HG03045 (cell line): ENCODE results near the gene AMACR.
"Not testable (repeated sequence)": the region's sequence is repeated elsewhere in the genome, so short reads cannot be mapped to it uniquely, and the experiment has no call there.

Experiments used
- ATAC-seq: cut with Tn5 transposase; IDR thresholded peaks from one replicate; pipeline ENCODE4 v1.9.1; 2021; ENCODE audit warnings: mild to moderate bottlenecking, moderate library complexity; ENCODE audit not compliant: unreplicated experiment

The AMACR gene

DNA sequence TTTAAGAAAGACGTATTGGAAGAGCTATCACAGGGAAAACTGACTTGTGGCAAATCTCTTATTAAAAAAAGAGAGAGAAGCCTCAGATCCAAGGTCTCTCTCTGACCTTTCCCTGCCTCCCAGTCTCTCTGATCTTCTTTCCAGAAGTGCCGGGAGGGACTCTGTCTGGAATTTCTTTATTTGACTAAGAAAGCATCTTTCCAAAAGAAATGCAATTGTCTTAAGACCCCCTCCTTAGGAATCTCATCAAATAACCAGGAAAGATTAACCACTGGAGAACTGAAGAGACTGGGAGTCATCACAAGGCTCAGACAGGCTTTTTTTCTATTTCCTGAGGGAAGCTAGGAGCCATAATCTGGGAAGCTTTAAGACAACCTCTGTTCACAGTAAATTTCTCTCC lies 30.5 kb upstream of the AMACR start:
- ATAC-seq: no peak

DNA sequence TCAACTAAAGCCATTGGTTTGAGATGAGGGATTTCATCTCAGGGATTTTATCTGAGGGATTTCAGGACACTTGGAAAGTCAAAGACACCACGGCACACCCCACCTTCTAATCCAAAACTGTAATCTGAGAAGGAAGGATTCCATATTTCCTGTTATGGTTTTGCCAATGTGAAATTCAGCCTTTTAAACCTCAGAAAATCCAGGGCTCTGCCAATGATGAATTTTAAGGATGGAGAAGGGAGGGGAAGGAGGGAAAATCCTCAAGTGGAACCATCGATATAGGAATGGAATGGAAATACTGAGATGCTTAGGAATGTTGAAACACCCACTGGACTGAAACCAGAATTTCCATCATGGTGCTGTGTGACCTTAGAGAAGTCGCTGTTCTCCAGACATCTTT lies 29.9 kb upstream of the AMACR start:
- no peak for ATAC-seq

DNA sequence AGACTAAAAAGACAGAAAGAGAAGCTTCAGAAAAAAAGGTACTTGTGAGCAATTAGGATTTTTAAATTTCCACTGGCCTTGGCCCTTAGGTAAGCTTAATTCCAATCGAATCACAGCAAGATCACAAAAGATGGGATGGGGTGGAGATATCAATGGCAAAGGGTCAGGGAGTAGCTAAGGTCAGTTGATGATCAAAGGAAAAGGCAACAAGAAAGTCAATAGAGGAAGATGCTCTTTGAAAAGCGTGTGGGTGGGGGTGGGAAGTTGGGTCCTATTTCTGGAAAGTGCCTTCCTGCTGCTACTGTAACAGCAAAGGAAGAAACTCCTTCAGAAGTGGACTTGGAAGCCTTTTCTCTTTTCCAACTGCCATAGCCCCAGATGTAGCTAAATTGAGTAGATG lies 27.9 kb upstream of the AMACR start:
- no peak for ATAC-seq

DNA sequence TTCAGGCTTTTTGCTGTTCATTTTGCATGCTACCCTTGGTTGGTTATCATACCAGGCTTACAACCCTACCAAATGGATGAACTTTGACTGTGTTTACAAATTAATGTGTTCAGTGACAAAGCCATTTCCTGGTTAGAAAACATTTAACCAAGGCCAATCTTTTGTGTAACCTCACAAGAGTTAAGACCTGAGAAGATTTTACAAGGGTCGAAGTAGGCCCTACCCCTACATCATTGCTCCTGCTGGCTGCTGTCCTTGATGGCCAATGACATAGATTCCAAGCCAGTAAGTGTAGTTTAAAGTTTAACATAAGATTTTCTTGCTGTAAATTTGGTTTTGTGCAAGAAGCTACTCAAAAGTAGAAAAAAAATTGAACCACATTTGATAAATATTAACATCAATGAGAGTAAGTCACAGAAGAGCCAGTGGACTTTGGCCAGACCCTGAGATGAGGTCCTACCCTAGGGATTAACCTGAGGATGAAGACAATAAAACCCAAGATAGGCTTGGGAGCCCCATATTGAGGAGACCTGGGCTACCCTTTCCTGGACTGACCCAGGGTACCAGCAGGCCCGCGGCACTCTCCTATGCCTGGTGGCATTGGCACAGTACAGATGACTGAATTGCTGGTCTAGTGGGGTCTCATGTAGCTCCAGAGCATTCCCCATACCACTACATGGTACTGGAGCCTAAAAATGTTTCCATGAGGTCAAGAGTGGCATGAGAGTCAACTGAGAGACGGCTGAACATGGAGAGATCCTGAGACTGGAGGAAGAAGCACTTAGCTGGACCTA lies 26.9 kb upstream of the AMACR start:
- no peak for ATAC-seq

DNA sequence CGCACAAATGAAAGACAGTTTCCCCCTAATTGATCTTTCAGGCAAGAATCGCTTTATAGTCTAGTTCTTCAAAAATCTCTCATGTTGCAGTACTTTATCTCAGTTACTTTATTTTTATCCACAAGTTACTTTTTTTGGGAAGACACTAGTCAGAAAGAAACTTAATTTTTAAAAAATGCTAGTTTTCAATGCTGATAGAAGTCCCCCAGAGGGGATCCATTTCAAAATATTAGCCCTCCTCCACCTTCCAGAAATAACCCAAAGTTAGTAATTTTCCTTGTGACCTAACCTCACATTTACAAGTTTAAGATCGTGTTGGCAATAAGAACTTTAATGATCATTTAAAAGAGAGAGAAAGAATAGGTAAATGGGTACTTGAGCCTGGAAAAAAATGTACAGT lies 24.1 kb upstream of the AMACR start:
- no peak for ATAC-seq

DNA sequence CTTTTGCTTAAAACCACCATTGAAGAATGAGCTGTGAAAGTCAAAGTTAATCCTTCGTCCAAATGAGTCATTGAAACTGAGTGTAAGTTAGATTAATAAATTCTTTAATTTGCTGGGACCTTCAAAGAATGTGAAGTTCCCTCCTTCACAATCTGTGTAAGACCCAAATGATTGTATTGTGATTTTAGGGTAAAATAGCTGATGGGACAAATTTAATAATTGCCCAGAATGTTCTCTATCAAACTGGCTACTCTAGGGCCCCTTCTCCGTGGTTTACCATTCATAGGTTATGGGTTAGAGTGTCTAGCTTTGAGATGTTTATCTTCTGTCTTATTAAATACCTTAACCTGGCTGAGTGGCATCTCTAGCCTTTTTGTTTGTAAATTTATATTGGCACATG lies 23.3 kb upstream of the AMACR start:
- no peak for ATAC-seq

DNA sequence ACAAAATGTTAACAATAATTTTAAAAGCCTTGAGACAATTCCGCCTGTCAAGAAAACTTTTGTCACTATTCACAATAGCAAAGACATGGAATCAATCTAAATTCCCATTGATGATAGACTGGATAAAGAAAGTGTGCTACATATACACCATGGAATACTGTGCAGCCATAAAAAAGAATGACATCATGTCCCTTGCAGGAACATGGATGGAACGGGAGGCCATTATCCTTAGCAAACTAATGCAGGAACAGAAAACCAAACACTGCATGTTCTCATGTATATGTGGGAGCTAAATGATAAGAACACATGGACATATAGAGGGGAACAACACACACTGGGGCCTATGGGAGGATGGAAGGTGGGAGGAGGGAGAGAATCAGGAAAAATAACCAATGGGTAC lies 22.7 kb upstream of the AMACR start:
- ATAC-seq: not testable (repeated sequence)

DNA sequence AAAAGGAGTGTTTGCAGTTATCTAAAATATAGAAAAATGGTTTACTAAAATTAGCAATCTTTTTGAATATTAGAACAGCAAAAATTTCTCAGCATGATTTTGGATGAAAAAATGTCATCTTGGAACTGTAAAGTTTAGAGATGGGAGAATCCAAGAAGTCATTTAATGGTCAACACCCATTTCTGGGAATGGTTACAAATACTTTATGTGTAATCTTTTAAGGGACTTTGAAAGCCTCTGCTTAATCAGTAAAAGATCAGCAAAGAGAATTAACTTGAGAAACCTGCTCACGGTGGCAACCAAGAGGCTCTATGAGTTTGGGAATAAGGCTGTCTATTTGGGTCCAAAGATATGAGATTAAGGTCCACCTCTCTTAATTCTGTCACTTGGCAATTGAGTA lies 22.2 kb upstream of the AMACR start:
- no peak for ATAC-seq

DNA sequence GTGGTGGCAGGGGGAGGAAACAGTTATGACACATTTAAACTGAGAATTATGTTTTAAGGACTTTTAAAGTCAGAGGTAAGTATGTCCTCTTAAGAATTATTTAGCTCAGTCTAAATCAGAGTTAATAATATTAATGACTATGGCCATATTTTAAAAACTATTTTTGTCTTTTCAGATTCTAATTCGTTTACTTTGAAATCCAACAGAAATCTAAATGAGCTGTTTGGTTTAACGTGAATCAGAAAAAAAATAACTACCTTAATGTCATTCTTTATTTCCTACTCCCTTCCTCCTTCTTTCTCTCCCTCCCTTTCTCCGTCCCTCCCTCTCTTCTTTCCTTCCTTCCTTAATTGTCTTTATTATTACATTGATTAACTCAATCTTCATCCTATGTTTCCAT lies 20.5 kb upstream of the AMACR start:
- no peak for ATAC-seq

DNA sequence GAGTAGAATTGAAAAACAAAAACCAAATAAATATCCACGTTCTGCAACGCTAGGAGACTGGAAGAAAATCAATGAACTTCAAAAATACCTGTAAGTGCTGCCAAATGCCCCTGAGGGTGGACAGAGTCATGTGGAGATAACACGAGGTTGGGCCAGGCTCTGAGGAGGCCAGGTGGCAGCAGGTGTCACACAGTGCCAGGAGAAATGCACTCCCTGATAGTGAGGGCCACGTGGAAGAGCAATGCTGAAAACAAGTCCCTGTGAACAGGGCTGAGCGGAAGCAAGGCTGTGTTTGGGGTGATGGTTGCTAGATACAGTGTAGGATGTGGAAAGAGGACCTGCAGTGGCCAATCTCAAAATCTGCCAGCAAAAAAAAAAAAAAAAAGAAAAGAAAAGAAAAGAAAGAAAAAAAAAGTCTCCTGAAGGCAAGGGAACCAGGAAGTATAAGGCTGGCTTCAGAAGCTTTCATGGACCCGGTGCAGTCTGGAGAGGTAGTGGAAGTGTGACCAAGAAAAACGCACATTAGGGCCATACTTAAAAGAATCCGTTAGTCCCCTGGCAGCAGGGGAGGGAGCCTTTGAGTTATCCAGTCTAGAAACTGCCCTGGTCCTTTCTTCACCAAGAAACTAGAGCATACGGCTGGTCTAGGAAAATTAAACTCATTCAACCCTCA lies 18.4 kb upstream of the AMACR start:
- no peak for ATAC-seq

DNA sequence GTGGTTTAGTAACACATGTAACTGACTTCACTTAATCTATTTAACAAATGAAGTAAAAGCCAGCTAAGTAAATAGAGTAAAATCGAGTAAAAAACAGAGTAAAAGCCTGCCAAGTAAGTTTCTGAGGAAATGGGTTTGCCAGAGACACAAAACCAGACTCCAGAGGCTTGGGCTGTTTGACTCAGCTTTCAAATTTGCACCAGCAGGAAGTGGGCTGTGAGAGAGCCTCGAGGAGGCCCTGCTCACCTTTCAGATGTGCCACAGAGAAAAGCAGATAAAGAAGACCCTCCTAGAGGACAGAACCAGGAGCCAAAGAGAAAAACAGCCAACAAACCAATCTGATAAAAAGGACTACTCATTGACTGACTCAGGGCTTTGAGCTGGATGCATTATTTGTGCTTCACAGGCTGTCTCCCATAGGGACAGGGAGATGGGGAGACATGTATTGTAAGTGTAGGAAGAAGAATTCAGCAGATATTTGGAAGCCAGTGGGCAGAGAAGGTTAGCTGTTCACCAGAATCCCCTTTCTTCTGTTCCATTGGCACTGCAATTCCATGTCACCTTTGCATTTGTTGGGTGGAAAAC lies 14.4 kb upstream of the AMACR start:
- peak; percentile 69 for ATAC-seq

DNA sequence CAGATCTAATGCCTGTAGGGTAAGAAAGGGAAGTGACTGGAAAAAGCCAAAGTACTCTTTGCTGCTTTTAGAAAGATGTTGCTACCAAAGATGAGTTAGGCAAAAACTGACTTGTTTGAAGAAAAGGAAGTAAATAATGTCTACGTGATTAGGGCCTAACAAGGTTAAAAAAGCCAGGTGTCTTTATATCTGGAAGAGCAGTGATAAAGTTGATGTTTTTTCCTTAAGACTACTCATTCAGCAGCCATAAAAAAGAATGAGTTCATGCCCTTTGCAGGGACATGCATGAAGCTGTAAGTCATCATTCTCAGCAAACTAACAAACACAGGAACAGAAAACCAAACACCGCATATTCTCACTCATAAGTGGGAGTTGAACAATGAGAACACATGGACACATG lies 13.5 kb upstream of the AMACR start:
- ATAC-seq: no peak

DNA sequence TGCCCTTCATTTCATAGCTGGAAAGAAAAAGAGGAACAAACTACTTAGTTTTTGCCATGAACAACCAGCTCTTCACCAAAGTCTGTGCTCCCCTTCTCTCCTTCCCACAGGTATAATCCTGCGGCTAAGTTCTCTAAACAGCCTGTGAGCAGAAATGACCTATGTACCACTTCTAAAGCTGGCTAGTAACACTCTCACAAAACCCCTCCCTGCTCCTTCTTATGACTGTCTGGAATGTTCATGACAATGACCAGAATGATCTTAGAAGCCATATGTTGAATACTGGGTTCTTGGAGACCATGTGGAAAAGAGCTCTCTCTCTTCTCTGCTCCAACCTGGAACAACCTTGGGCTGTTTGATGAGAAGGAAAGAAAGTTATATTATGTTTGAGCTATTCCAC lies 12.9 kb upstream of the AMACR start:
- ATAC-seq: no peak

DNA sequence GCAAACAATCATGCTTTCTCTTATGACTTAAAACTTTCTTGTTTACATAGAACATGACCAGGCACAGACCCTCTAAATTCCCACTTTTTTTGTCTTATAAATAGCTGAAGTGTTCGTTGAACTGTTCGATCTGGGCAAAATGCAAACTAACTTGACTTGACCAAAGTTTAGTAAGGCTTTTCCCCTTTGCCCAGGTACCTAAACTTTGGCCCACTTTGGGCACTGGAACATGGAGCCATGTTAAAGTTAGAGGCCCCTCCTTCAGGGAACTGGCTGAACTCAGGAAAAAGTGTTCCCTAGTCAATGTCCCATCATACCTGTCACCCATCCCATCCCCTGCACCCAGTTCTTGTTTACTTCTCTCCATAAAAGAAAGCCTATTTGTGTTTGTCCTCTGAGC lies 9.4 kb upstream of the AMACR start:
- no peak for ATAC-seq

DNA sequence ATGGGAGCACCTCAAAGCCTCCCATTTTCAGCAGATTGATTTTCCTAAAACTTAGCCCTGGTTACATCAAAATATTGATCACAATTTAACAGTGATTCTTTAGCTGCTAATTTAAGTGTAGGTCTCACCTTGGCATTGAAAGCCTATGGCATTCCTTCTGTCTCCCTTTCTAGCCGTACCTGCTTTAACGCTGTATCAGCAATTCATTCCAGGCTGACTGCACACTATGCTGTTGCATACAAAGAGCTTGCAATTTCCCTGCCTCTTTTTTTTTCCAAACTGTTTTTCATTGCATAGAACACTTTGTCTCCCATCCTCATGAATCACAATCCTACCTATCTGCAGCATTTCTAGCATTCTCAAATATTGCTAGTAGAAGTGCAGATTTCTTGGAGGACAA lies 8.9 kb upstream of the AMACR start:
- no peak for ATAC-seq

DNA sequence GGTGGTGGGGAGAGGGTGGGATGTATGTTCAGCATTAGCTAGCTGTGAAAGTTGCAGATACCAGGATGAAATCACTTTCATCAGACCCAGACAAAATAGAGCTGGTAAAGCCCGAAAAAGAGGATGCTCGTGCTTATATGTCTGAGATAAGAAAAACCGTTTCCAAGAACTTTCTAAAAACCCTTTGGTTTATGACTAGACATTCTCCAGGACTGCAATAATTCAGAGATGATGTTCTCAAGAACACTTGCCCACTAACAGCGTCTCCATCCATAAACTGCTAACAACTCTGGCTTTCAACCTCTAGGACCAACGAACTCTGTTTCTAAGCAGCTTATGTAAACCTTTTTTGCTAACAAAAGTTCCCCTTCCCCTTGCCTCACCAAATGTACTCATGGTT lies 8.4 kb upstream of the AMACR start:
- no peak for ATAC-seq

DNA sequence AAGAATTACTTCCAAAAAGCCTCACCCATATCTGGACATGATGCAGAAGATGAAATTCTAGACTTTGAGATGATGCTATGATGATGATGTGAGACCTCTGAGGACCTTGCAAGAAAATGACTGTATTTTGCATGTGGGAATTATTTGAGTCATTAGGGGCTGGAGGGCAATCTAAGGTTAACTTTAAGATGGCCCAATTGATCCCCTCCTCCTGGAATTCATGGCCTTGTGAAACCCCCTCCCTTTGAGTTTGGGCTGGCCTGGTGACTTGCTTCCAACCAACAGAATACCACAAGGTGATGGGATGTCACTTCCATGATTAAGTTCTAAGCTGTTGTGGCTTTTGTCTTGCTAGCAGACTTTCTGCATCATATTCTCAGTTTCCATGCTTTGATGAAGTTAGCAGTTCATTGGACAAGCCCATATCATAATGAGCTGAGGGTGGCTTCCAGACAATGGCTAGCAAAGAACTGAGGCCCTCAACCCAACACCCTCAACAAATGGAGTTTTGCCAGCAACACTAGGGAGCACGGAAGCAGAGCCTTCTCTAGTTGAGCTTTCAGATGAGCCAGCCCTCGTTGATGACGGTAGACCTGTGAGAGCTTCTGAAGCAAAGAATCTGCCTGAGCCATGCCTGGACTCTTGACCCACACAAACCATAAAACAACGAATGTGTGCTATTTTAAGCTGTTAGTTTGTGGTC lies 7.4 kb upstream of the AMACR start:
- ATAC-seq: no peak

DNA sequence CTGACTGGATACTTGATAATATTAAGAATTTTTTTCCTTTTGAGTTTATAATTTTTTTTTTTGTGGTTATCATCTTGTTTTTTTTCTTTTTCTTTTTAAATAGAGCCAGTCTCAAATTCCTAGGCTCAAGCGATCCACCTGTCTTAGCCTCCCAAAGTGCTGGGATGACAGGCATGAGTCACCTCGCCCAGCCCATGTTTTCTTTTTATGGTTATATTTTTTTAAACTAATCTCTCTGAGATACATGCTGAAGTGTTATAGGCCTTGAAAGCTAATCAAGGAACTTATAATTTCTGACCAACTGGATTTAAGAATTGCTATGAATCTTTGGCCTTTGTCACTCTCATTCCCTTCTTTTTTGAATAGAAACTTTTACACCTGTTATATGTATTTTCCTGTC lies 6.8 kb upstream of the AMACR start:
- ATAC-seq: no peak

DNA sequence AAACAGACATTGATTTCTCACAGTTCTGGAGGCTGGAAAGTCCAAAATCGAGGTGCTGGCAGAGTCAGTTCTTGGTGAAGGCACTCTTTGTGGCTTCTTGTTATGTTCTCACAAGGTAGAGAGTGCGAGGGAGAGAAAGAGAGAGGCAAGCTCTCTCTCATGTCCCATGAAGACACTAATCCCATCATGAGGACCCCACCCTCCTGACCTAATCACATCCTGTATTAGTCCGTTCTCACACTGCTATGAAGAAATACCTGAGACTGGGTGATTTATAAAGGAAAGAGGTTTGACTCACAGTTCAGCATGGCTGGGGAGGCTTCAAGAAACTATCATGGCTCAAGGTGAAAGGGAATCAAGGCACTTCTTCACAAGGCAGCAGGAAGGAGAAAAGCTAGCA lies 5.7 kb upstream of the AMACR start:
- no peak for ATAC-seq

DNA sequence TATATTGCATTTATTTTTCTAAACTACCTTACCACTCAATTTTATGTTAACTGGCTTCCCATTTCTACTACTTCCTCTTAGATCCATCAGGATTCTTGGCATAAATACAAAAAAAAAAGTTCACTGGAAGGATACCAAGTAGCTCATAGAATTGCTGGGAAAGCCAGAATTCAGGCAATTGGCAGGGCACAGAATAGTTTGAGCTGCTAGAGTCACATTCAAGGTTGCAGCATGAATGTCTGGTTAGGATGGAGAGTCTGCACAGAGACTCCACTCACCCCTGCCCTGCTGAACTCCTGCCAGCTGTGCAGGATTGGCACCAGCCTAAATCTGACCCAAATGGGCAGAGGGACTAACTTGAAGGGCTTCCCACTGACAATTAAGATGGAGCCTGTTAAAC lies 4.9 kb upstream of the AMACR start:
- no peak for ATAC-seq

DNA sequence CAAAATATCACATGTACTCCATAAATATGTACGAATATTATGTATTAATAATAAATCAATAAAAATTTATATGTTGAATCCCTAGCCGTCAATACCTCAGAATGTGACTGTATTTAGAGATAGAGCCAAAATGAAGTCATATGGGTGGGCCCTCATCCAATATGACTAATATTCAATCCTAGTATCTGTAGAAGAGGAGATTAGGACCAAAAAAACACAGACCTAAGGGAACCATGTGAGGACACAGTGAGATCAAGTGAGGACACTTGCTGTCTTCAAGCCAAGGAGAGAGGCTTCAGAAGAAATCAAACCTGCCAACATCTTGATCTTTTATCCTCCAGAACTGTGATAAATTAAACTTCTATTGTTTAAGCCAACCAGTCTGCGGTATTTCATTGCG lies 3.7 kb upstream of the AMACR start:
- no peak for ATAC-seq

DNA sequence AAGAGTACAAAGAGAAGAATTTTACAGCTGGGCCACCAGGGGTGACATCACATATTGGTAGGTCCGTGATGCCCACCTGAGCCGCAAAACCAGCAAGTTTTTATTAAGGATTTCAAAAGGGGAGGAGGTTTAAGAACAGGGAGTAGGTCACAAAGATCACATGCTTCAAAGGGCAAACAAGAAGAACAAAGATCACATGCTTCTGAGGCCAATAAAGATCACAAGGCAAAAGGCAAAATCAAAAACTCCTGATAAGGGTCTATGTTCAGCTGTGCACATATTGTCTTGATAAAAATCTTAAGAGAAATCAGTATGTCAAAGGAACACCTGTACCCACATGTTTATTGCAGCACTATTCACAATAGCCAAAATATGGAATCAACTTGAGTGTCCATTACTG lies 2.3 kb upstream of the AMACR start:
- ATAC-seq: not testable (repeated sequence)
